Naive thymus-derived CD4-positive, alpha-beta T cell (primary cell): Measurements from ENCODE around the gene MED13. TPM values are rescaled to one million over a fixed set of nuclear protein-coding genes. Genes with fewer than 3 reads are reported as not detected.

ENCODE experiments used
- ATAC-seq: fragments of 150-1000 bp; cut with Tn5 transposase; 2 replicates; pipeline ENCODE4 v1.10.0; 2021; ENCODE audit warnings: mild to moderate bottlenecking, moderate library complexity
- CTCF ChIA-PET: fragments of 350-600 bp; sonication (Branson Sonifier 250); formaldehyde crosslinking; loops from one replicate; lab custom pipeline; 2021; ENCODE audit warnings: antibody characterized with exemption; lab: Charles Lee
- POLR2A ChIA-PET: fragments of 350-600 bp; sonication (Branson Sonifier 250); formaldehyde crosslinking; loops from one replicate; lab custom pipeline; 2021; ENCODE audit warnings: antibody characterized with exemption, inconsistent platforms; lab: Charles Lee
- DNase-seq, 9 donors: peaks; one replicate each; pipeline versions ENCODE4 v3.0.0 to v3.0.0-alpha.2; 2020 to 2022; ENCODE audit warnings: mixed read lengths in 1 of 9
- H3K27ac ChIP-seq: one replicate; pipeline ENCODE4 v1.7.0; 2013; ENCODE audit warnings: mild to moderate bottlenecking, low read depth, low read length, moderate library complexity
- H3K27me3 ChIP-seq, 2 donors: one replicate each; pipeline ENCODE4 v1.7.0; 2013; ENCODE audit warnings: low read length in 2 of 2, mild to moderate bottlenecking in 2 of 2, moderate library complexity in 2 of 2; ENCODE audit not compliant: control insufficient read depth in 2 of 2, insufficient read depth in 2 of 2
- H3K36me3 ChIP-seq, 3 experiments: 1 replicate in 2 of 3; 2 replicates in 1 of 3; pipeline ENCODE4 v1.7.0; 2013; ENCODE audit warnings: low read length in 3 of 3, mild to moderate bottlenecking in 3 of 3, moderate library complexity in 1 of 3; ENCODE audit not compliant: insufficient read depth in 3 of 3, control insufficient read depth in 2 of 3
- H3K4me1 ChIP-seq, 2 donors: one replicate each; pipeline ENCODE4 v1.7.0; 2013; ENCODE audit warnings: low read length in 2 of 2, mild to moderate bottlenecking in 2 of 2, moderate library complexity in 1 of 2; ENCODE audit not compliant: control insufficient read depth in 2 of 2, insufficient read depth in 2 of 2
- H3K4me3 ChIP-seq: 2 replicates; pipeline ENCODE4 v1.7.0; 2013; ENCODE audit warnings: mild to moderate bottlenecking, low read length
- H3K9me3 ChIP-seq, 3 experiments: 1 replicate in 2 of 3; 2 replicates in 1 of 3; pipeline ENCODE4 v1.7.0; 2013; ENCODE audit warnings: low read length in 3 of 3; ENCODE audit not compliant: control insufficient read depth in 2 of 3
- H3K27ac Mint-ChIP-seq, 9 donors: one replicate each; pipeline ENCODE4 v1.8.0; 2020 to 2022; ENCODE audit warnings: mixed read lengths in 9 of 9, mild to moderate bottlenecking in 8 of 9, moderate library complexity in 5 of 9, inconsistent platforms in 2 of 9
- H3K27me3 Mint-ChIP-seq, 5 donors: one replicate each; pipeline ENCODE4 v1.8.0; 2021 to 2022; ENCODE audit warnings: mixed read lengths in 5 of 5, mild to moderate bottlenecking in 1 of 5
- H3K36me3 Mint-ChIP-seq, 5 donors: one replicate each; pipeline ENCODE4 v1.8.0; 2020 to 2022; ENCODE audit warnings: mixed read lengths in 5 of 5, mild to moderate bottlenecking in 3 of 5, inconsistent platforms in 1 of 5
- H3K4me1 Mint-ChIP-seq, 7 donors: one replicate each; pipeline ENCODE4 v1.8.0; 2020 to 2022; ENCODE audit warnings: mixed read lengths in 7 of 7, mild to moderate bottlenecking in 3 of 7, inconsistent platforms in 1 of 7
- H3K4me3 Mint-ChIP-seq, 10 donors: one replicate each; pipeline ENCODE4 v1.8.0; 2020 to 2022; ENCODE audit warnings: mild to moderate bottlenecking in 10 of 10, mixed read lengths in 10 of 10, moderate library complexity in 6 of 10, inconsistent platforms in 2 of 10
- H3K9me3 Mint-ChIP-seq, 11 donors: one replicate each; pipeline ENCODE4 v1.8.0; 2020 to 2022; ENCODE audit warnings: mixed read lengths in 11 of 11, mild to moderate bottlenecking in 4 of 11, inconsistent platforms in 1 of 11, moderate library complexity in 1 of 11
- intact Hi-C, 2 donors: fragments of 100-400 bp; cut with micrococcal nuclease; formaldehyde crosslinking; loops; one replicate each; pipeline ENCODE4 v1.15.1; 2023
- polyA plus RNA-seq, 2 donors: library from polyadenylated mRNA; unstranded; fragments of 300-500 nt; fragmentation: Illumina TruSeq; gene quantifications; one replicate each; pipeline ENCODE4 v1.2.3, GENCODE V29; 2021
- total RNA-seq, 6 experiments: library from RNA in 5 of 6; stranded (reverse) in 5 of 6; gene quantifications; 1 replicate in 5 of 6; 2 replicates in 1 of 6; pipeline ENCODE4 v1.2.3 and lab custom pipeline; 2021 to 2026

Gene MED13
- total and polyA plus RNA-seq, 7 experiments from 2014 or later = 3.6 to 84.8 (median 70.0) TPM

DNA sequence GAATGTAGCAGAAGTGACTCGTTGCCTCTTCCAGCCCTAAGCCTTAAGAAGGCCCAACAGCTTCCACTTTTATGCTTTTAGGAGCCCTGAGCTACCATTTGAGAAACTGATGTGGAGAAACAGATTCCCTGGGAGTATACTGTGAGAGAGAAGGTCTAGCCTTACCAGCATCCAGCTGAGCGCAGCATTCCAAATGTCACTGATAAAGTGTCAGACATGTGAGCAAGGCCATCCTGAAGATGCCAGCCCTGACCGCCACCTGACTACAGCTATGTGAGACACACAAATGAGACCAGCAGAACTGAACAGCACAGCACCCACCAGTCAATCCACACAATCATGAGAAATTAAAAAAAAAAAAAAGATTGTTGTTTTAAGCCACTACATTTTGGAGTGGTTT lies 18.6 kb upstream of the MED13 start:
- DNase-seq (no peak), ATAC-seq (no peak)
- H3K4me1 Mint-ChIP-seq = peaks cover 0 to 14% (median 8%) of the 10 kb centered on the region in 7 donors
- Histone ChIP-seq H3K9me3 (no peaks in the 10 kb centered on the region), H3K4me3 (no peak overlapping the region), H3K27ac (no peak overlapping the region), H3K4me1 (no peaks in the 10 kb centered on the region), H3K27me3 (no peaks in the 10 kb centered on the region), H3K36me3 (no peaks in the 10 kb centered on the region)
- no peak overlapping the region for H3K4me3 Mint-ChIP-seq
- H3K36me3 Mint-ChIP-seq = no peaks in the 10 kb centered on the region
- H3K9me3 Mint-ChIP-seq = peaks cover 0 to 3% (median 0%) of the 10 kb centered on the region in 11 donors
- ChIA-PET CTCF (no interaction called here), POLR2A (no interaction called here)
- intact Hi-C loops = no loop called here
- no peak overlapping the region for H3K27ac Mint-ChIP-seq
- H3K27me3 Mint-ChIP-seq = peaks cover under 1 to 15% (median 3%) of the 10 kb centered on the region in 5 donors

DNA sequence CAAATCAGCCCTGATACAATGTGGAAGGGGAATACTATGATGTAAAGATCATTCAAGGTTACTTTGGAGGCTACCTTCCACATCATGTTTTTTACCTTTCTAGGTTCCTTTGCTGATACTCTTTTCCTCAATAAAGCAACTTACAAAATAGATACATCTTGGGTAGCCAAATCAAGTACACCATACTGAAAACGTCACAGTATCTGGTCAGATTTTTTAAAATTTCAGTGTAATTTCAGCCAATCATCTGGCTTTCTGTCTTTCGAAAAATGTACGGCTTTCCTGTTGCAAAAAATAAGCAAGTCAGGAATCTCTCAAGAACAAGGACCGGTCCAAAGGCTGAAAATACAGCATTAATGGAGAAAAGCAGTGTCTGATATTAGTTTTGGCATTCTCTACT lies 15.6 kb upstream of the MED13 start:
- no peaks in the 10 kb centered on the region for H3K36me3 ChIP-seq
- no peak overlapping the region for H3K4me3 Mint-ChIP-seq
- intact Hi-C loops = no loop called here
- H3K9me3 ChIP-seq = no peaks in the 10 kb centered on the region
- no peaks in the 10 kb centered on the region for H3K9me3 Mint-ChIP-seq
- H3K4me1 ChIP-seq = no peaks in the 10 kb centered on the region
- H3K27me3 ChIP-seq = no peaks in the 10 kb centered on the region
- ChIA-PET POLR2A (no interaction called here), CTCF (no interaction called here)
- peaks cover 0 to 8% (median 5%) of the 10 kb centered on the region in 7 donors for H3K4me1 Mint-ChIP-seq
- H3K27ac ChIP-seq = no peak overlapping the region
- H3K27ac Mint-ChIP-seq = no peak overlapping the region
- no peaks in the 10 kb centered on the region for H3K36me3 Mint-ChIP-seq
- no peak overlapping the region for H3K4me3 ChIP-seq
- DNase-seq (no peak), ATAC-seq (no peak)
- H3K27me3 Mint-ChIP-seq = peaks cover 9 to 36% (median 16%) of the 10 kb centered on the region in 5 donors

DNA sequence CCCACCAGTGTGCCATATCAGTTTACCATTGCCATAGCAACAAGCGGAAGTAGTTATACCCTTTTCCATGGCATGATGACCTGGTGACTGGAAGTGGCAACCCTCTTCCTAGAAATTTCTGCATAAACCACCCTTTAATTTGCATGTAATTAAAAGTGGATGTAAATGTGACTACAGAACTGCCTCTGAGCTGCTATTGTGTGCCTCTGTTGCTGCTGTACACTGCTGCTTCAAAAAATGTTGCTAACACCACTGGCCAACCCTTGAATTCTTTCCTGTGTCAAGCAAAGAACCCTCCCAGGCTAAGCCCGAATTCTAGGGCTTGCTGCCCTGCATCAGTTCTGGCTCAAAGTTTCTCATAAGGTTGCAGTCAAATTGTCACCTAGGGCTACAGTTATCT lies 12.9 kb upstream of the MED13 start:
- intact Hi-C loops = no loop called here

DNA sequence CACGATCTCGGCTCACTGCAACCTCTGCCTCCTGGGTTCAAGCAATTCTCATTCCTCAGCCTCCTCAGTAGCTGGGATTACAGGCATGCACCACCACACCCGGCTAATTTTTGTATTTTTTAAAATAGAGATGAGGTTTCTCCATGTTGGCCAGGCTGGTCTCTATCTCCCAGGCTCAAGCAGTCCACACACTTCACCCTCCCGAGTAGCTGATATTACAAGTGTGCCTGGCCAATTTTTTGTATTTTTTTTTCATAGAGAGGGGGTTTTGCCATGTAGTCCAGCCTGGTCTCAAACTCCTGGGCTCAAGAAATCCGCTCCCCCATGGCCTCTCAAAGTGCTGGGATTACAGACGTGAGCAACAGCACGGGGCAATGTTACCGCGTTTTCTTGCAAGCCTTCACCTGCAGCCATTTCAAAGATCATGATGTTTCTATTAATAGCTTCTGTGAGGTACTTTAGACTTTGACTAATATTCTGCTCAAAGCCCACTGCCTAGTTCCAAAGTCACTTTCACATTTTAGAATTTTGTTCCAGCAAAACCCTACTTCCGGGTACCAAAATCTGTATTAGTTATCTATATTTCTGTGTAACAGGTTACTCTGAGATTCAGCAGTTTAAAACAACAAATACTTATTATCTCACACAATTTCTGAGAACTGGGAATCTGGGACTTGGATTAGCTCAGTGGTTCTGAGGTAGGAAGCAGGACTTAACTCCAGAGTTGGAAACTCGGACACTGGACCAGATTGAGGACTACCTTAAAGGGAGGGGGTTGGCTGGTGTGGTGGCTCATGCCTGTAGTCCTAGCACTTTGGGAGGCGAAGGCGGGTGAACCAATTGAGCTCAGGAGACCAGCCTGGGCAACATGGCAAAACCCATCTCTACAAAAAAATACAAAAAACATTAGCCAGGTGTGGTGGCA lies 12.0 kb upstream of the MED13 start:
- Histone ChIP-seq H3K4me1 (no peaks in the 10 kb centered on the region), H3K9me3 (no peaks in the 10 kb centered on the region), H3K4me3 (no peak overlapping the region), H3K27me3 (no peaks in the 10 kb centered on the region), H3K36me3 (no peaks in the 10 kb centered on the region), H3K27ac (no peak overlapping the region)
- ChIA-PET POLR2A (no interaction called here), CTCF (no interaction called here)
- DNase-seq (no peak), ATAC-seq (no peak)
- Mint-ChIP-seq H3K27me3 (peaks cover 9 to 36% (median 16%) of the 10 kb centered on the region in 5 donors), H3K9me3 (no peaks in the 10 kb centered on the region), H3K27ac (no peak overlapping the region), H3K4me1 (peaks cover 0 to 5% (median 0%) of the 10 kb centered on the region in 7 donors), H3K36me3 (no peaks in the 10 kb centered on the region), H3K4me3 (no peak overlapping the region)
- intact Hi-C loops = no loop called here

More for the DNA sequence above, 12.9 kb upstream of the MED13 start:
- Histone ChIP-seq H3K4me1 (no peaks in the 10 kb centered on the region), H3K36me3 (no peaks in the 10 kb centered on the region), H3K9me3 (no peaks in the 10 kb centered on the region), H3K4me3 (no peak overlapping the region), H3K27me3 (no peaks in the 10 kb centered on the region), H3K27ac (no peak overlapping the region)
- ATAC-seq (no peak), DNase-seq (no peak)
- Mint-ChIP-seq H3K27me3 (peaks cover 9 to 36% (median 16%) of the 10 kb centered on the region in 5 donors), H3K27ac (no peak overlapping the region), H3K4me3 (no peak overlapping the region), H3K9me3 (no peaks in the 10 kb centered on the region), H3K4me1 (no peaks in the 10 kb centered on the region), H3K36me3 (no peaks in the 10 kb centered on the region)
- CTCF ChIA-PET = no interaction called here
- POLR2A ChIA-PET = no interaction called here

DNA sequence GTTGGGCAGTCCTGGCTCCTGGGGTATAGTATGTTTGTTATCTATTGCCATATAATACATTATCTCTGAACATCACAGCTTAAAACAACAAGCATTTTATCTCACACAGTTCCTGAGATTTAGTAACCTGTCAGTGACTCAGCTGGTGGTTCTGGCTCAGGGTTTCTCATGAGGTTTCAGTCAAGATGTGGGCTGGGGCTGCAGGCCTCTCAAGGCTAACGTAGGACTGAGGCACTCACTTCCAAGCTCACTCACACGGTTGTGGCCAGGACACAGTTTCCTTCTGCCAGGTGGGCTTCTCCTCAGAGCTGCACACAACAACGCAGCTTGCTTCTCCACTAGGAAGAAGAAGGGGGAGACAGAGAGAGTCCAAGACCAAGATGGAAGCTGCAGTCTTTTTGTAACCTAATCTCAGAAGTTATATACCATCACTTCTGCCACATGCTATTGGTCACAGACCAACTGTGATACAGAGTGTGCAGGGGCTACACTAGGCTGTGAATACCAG lies 10.3 kb upstream of the MED13 start:
- CTCF ChIA-PET = interaction anchor here (0.5 to 1.5 kb wide), 2 partner anchors 10 to 11 kb away, joined by 3 read pairs; no protein-coding TSS in a partner anchor
- Mint-ChIP-seq H3K9me3 (no peaks in the 10 kb centered on the region), H3K27ac (no peak overlapping the region), H3K4me3 (no peak overlapping the region), H3K4me1 (peaks cover 0 to 6% (median 0%) of the 10 kb centered on the region in 7 donors), H3K36me3 (no peaks in the 10 kb centered on the region), H3K27me3 (peaks cover 9 to 33% (median 16%) of the 10 kb centered on the region in 5 donors)
- no peaks in the 10 kb centered on the region for H3K36me3 ChIP-seq
- H3K9me3 ChIP-seq = no peaks in the 10 kb centered on the region
- no peak overlapping the region for H3K4me3 ChIP-seq
- intact Hi-C loops = no loop called here
- H3K27me3 ChIP-seq = no peaks in the 10 kb centered on the region
- H3K27ac ChIP-seq = no peak overlapping the region
- DNase-seq (no peak), ATAC-seq (no peak)
- H3K4me1 ChIP-seq = no peaks in the 10 kb centered on the region
- POLR2A ChIA-PET = interaction anchor here (0.6 kb wide), 1 partner anchor 297 kb away, joined by 3 read pairs; no protein-coding TSS in a partner anchor

DNA sequence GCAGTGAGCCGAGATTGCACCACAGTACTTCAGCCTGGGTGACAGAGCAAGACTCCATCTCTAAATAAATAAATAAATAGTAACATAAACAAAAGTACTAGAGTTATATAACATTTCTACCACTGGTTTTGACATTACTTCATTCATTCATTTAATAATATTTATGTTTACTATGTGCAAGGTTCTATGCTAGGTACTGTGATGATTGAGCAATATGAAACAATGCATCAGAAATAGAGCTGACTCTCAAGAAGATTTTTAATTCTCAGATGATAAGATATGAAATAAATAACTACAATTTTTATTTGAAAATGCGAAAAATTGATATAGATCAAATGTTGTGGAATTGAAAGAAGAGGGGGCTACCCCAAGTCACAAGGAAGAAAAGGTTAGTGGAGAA lies 8.9 kb upstream of the MED13 start:
- no peak for DNase-seq

More for the DNA sequence above, 8.9 kb upstream of the MED13 start:
- ChIA-PET CTCF (no interaction called here), POLR2A (no interaction called here)
- Mint-ChIP-seq H3K36me3 (no peaks in the 10 kb centered on the region), H3K27me3 (peaks cover 9 to 24% (median 14%) of the 10 kb centered on the region in 5 donors), H3K9me3 (no peaks in the 10 kb centered on the region), H3K27ac (no peak overlapping the region), H3K4me1 (peaks cover 0 to 6% (median 0%) of the 10 kb centered on the region in 7 donors), H3K4me3 (no peak overlapping the region)
- no peak overlapping the region for H3K4me3 ChIP-seq
- no peak for ATAC-seq
- H3K4me1 ChIP-seq = no peaks in the 10 kb centered on the region
- no peaks in the 10 kb centered on the region for H3K36me3 ChIP-seq
- H3K9me3 ChIP-seq = no peaks in the 10 kb centered on the region
- H3K27me3 ChIP-seq = no peaks in the 10 kb centered on the region
- no peak overlapping the region for H3K27ac ChIP-seq
- intact Hi-C loops = no loop called here
